Skeletal muscle tissue (tissue), 4 donors: ENCODE measurements around the gene LCE2D. TPM values are rescaled to one million over a fixed set of nuclear protein-coding genes. Genes with fewer than 3 reads are reported as not detected.
"Not testable (repeated sequence)": the region's sequence is repeated elsewhere in the genome, so short reads cannot be mapped to it uniquely, and the experiment has no call there.

ENCODE experiments used
- H3K27ac ChIP-seq: one replicate; pipeline ENCODE4 v1.7.0; 2013; ENCODE audit warnings: mild to moderate bottlenecking, low read depth, low read length, inconsistent platforms
- H3K27me3 ChIP-seq, 3 donors: one replicate each; pipeline ENCODE4 v1.7.0; 2013; ENCODE audit warnings: low read length in 3 of 3; ENCODE audit not compliant: control insufficient read depth in 3 of 3, insufficient read depth in 3 of 3
- H3K36me3 ChIP-seq, 3 donors: one replicate each; pipeline ENCODE4 v1.7.0; 2013; ENCODE audit warnings: low read length in 3 of 3; ENCODE audit not compliant: control insufficient read depth in 3 of 3, insufficient read depth in 3 of 3
- H3K4me1 ChIP-seq, 3 donors: one replicate each; pipeline ENCODE4 v1.7.0; 2013; ENCODE audit warnings: low read length in 3 of 3, mild to moderate bottlenecking in 3 of 3; ENCODE audit not compliant: control insufficient read depth in 3 of 3, insufficient read depth in 3 of 3
- H3K4me3 ChIP-seq, 3 donors: one replicate each; pipeline ENCODE4 v1.7.0; 2013; ENCODE audit warnings: low read length in 3 of 3
- H3K9ac ChIP-seq, 3 donors: one replicate each; pipeline ENCODE4 v1.7.0; 2013; ENCODE audit warnings: low read length in 3 of 3, mild to moderate bottlenecking in 3 of 3, moderate library complexity in 2 of 3, low read depth in 1 of 3
- H3K9me3 ChIP-seq, 3 donors: one replicate each; pipeline ENCODE4 v1.7.0; 2013; ENCODE audit warnings: low read length in 3 of 3; ENCODE audit not compliant: control insufficient read depth in 3 of 3
- total RNA-seq: library from RNA; depleted of rRNA; stranded (reverse); fragments of >200 nt; gene quantifications from one replicate; pipeline ENCODE4 v1.2.3, GENCODE V29; 2014
- donor health status: Osteomylitis.

The LCE2D gene
- total RNA-seq, 1 donor from 2014 or later: not detected

GRCh38 chr1:152646656-152647055 lies 16.5 kb upstream of the LCE2D start:
- no peaks in the 10 kb centered on the region for H3K4me1 ChIP-seq
- no peak overlapping the region for H3K27ac ChIP-seq
- H3K4me3 ChIP-seq: no peak overlapping the region
- no peaks in the 10 kb centered on the region for H3K36me3 ChIP-seq
- H3K9me3 ChIP-seq: no peaks in the 10 kb centered on the region
- no peak overlapping the region for H3K9ac ChIP-seq
- H3K27me3 ChIP-seq: no peaks in the 10 kb centered on the region

DNA sequence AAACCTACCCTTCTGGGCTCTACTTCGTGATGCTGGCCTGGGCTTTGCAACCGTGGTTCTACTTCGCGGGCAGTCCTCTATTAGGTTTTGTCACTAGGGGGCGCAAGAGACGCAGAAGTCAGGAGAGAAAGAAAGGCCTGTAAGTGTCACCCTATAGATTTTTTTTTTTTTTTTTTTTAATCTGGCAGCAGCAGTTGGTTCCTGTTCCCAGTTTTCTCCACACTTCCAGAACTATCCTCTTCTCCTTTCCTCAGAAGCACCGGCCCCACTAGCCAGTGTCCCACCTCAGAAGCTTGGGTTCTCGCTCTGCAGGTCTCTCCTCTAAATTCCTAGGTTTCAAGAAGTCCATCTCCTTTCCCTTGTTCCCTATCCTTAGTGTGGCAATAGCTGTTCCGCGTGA lies 9.1 kb upstream of the LCE2D start:
- H3K4me3 ChIP-seq: no peak overlapping the region
- H3K36me3 ChIP-seq: no peaks in the 10 kb centered on the region
- no peaks in the 10 kb centered on the region for H3K4me1 ChIP-seq
- H3K27me3 ChIP-seq: no peaks in the 10 kb centered on the region
- no peak overlapping the region for H3K9ac ChIP-seq
- no peaks in the 10 kb centered on the region for H3K9me3 ChIP-seq
- no peak overlapping the region for H3K27ac ChIP-seq

DNA sequence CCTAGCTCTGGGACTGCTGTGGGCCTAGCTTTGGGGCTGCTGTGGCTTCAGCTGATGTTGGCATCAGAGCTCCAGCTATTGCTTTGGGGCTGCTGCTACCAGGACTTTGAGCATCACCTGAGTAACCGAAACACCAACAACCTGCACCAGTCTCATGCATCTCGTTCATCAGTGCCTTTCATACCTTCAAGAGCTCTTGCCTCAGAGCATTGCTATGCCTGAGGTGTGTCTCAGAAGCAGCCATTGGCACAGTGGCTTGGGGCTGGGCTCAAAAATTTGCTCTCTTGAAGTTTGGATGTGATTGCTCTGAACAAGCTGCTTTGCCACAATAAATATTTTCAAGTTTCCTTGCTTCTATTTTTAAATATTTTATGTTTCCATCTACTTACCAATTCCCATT lies 6.7 kb upstream of the LCE2D start:
- H3K4me1 ChIP-seq: no peaks in the 10 kb centered on the region
- H3K27me3 ChIP-seq: no peaks in the 10 kb centered on the region
- H3K27ac ChIP-seq: no peak overlapping the region
- H3K9ac ChIP-seq: no peak overlapping the region
- H3K36me3 ChIP-seq: no peaks in the 10 kb centered on the region
- H3K4me3 ChIP-seq: no peak overlapping the region
- no peaks in the 10 kb centered on the region for H3K9me3 ChIP-seq

GRCh38 chr1:152657677-152658076 lies 5.5 kb upstream of the LCE2D start:
- Histone ChIP-seq H3K4me3 (no peak overlapping the region), H3K9ac (no peak overlapping the region), H3K36me3 (no peaks in the 10 kb centered on the region), H3K27ac (no peak overlapping the region), H3K4me1 (no peaks in the 10 kb centered on the region), H3K27me3 (no peaks in the 10 kb centered on the region), H3K9me3 (no peaks in the 10 kb centered on the region)

DNA sequence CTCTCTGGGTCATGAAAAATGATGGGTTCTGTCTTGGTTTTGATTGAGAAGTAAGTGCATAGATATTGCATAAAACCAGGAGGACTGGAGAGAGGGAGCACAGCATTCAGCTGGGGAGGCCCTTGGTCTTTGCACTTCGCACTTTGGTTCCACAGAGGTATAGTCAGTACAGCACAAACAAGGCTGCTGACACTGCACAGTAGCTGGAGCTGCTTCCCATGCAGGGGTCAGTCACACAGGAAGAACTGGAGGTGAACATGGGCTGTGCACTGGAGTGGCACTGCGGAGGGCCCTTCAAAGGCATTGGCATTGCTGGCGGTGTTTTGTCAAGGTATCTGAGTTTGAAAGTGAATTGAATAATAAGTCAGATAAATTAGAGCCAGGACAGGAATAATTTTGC lies 4.5 kb upstream of the LCE2D start:
- Histone ChIP-seq H3K27ac (no peak overlapping the region), H3K4me1 (no peaks in the 10 kb centered on the region), H3K9me3 (no peaks in the 10 kb centered on the region), H3K4me3 (no peak overlapping the region), H3K9ac (no peak overlapping the region), H3K36me3 (no peaks in the 10 kb centered on the region), H3K27me3 (peaks cover 0 to 3% (median 0%) of the 10 kb centered on the region in 3 donors)

DNA sequence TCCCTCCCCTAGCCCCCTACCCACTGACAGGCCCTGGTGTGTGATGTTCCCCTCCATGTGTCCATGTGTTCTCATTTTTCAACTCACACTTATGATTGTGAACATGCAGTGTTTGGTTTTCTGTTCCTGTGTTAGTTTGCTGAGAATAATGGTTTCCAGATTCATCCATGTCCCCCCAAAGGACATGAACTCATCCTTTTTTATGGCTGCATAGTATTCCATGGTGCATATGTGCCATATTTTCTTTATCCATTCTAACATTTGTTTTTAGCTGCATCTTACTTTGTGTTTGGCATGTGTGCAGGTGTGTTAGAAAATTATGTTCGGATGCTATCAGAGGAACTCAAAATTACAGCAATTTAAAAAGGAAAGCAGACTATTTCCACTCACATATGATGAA lies 3.0 kb downstream of the LCE2D start:
- H3K9ac ChIP-seq, H3K36me3 ChIP-seq, H3K27me3 ChIP-seq, H3K4me3 ChIP-seq, H3K27ac ChIP-seq, H3K4me1 ChIP-seq, H3K9me3 ChIP-seq: not testable (repeated sequence)

DNA sequence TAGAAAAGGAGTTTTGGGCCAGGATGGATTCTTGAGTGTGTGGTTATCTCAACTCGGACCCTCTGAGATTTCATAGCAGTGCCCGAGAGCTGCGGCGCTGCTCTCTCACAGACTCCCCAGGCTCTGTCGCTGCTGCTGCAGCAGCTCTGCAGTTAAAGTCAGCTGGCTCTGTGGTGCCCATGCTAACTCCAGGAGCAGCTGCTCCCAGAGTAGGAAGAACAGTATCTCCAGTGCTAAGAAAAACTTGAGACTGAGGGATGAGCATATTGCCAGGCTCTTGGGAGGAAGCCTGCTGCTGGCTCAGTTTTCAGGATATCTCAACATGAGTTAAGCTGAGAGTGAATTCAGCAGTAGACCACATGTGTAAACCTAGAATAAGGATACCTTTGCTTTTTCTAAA lies 4.5 kb downstream of the LCE2D start:
- peaks cover 0 to 3% (median 0%) of the 10 kb centered on the region in 3 donors for H3K27me3 ChIP-seq
- H3K9ac ChIP-seq: no peak overlapping the region
- no peak overlapping the region for H3K4me3 ChIP-seq
- no peaks in the 10 kb centered on the region for H3K4me1 ChIP-seq
- H3K9me3 ChIP-seq: no peaks in the 10 kb centered on the region
- no peak overlapping the region for H3K27ac ChIP-seq
- no peaks in the 10 kb centered on the region for H3K36me3 ChIP-seq

DNA sequence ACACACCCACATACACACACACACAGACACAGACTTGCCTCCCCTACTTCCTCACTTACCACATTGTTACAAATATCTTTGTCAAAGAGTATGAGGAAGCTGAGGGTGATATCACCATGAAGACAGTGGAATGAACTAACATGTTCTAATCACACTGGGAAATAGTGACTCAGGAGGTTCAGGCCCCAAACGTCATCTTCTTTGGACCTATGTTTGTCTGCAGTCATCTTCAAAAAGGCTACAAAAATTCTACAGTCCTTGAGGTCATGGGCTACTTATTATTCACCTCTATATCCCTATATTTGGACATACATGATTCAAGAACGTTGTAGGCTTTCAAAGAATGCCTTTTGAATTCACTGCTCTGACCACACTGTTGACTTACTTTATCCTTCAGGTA lies 9.8 kb downstream of the LCE2D start:
- Histone ChIP-seq H3K27me3 (no peaks in the 10 kb centered on the region), H3K9ac (no peak overlapping the region)

GRCh38 chr1:152674983-152675382 lies 11.8 kb downstream of the LCE2D start, which contains the start of gene LCE2C:
TSS of gene LCE2C (plus strand) at chr1:152675279. CDS start at chr1:152676016, 737 bp downstream.
- H3K9me3 ChIP-seq, H3K4me1 ChIP-seq, H3K9ac ChIP-seq, H3K27ac ChIP-seq, H3K36me3 ChIP-seq, H3K27me3 ChIP-seq, H3K4me3 ChIP-seq: not testable (repeated sequence)

More for the DNA sequence above, 9.8 kb downstream of the LCE2D start:
- no peaks in the 10 kb centered on the region for H3K4me1 ChIP-seq
- H3K36me3 ChIP-seq: no peaks in the 10 kb centered on the region
- no peaks in the 10 kb centered on the region for H3K9me3 ChIP-seq
- no peak overlapping the region for H3K4me3 ChIP-seq
- H3K27ac ChIP-seq: no peak overlapping the region

GRCh38 chr1:152679459-152679858 lies 16.3 kb downstream of the LCE2D start:
- Histone ChIP-seq H3K4me3 (no peak overlapping the region), H3K36me3 (no peaks in the 10 kb centered on the region), H3K4me1 (no peaks in the 10 kb centered on the region), H3K27ac (no peak overlapping the region), H3K27me3 (no peaks in the 10 kb centered on the region), H3K9me3 (no peaks in the 10 kb centered on the region), H3K9ac (no peak overlapping the region)

GRCh38 chr1:152681616-152682015 lies 18.4 kb downstream of the LCE2D start:
- no peak overlapping the region for H3K9ac ChIP-seq
- no peaks in the 10 kb centered on the region for H3K4me1 ChIP-seq
- H3K27ac ChIP-seq: no peak overlapping the region
- H3K4me3 ChIP-seq: no peak overlapping the region
- H3K9me3 ChIP-seq: no peaks in the 10 kb centered on the region
- H3K27me3 ChIP-seq: no peaks in the 10 kb centered on the region
- no peaks in the 10 kb centered on the region for H3K36me3 ChIP-seq
